NCI-H2227 (cell line): ENCODE measurements around the gene ZNF724.
"Not testable (repeated sequence)": the region's sequence is repeated elsewhere in the genome, so short reads cannot be mapped to it uniquely, and the experiment has no call there.

Experiments
- DNase-seq: peaks from one replicate; lab custom pipeline; 2025; ENCODE audit not compliant: unreplicated experiment; lab: John Stamatoyannopoulos, UW

The ZNF724 gene

GRCh38 chr19:23253256-23253655 is 3.1 kb upstream of the ZNF724 start:
- not testable (repeated sequence) for DNase-seq

- DNase-seq: no peak
Observed at GRCh38 chr19:23241419-23241818, 8.8 kb downstream of the ZNF724 start.

- no peak for DNase-seq
Observed at GRCh38 chr19:23222998-23223652, 27.1 kb downstream of the ZNF724 start.

- peak; percentile 17 for DNase-seq
Observed at GRCh38 chr19:23203841-23204344, 46.3 kb downstream of the ZNF724 start.

GRCh38 chr19:23190341-23190740 is 59.9 kb downstream of the ZNF724 start:
- no peak for DNase-seq

GRCh38 chr19:23183251-23183650 is 66.9 kb downstream of the ZNF724 start:
- DNase-seq: no peak
